CD4-positive, CD25-positive, alpha-beta regulatory T cell (primary cell): Measurements from ENCODE around the gene TMA7. TPM values are rescaled to one million over a fixed set of nuclear protein-coding genes. Genes with fewer than 3 reads are reported as not detected.
A peak's percentile ranks its signal among the peaks of the same experiment; 100 is the strongest.

ENCODE experiments used
- ATAC-seq, 2 donors: fragments of 150-1000 bp; cut with Tn5 transposase; one replicate each; pipeline ENCODE4 v1.10.0; 2021; ENCODE audit warnings: low read depth in 2 of 2, moderate number of reproducible peaks in 2 of 2, moderate library complexity in 1 of 2
- DNase-seq, 3 donors: peaks; one replicate each; pipeline versions ENCODE4 v3.0.0 to v3.0.0-alpha.2; 2012 to 2022; ENCODE audit warnings: mixed read lengths in 1 of 3
- H3K27ac ChIP-seq: one replicate; pipeline ENCODE4 v1.7.0; 2013; ENCODE audit warnings: mild to moderate bottlenecking, low read length; ENCODE audit not compliant: insufficient read depth, poor library complexity, severe bottlenecking
- H3K27me3 ChIP-seq: one replicate; pipeline ENCODE4 v1.7.0; 2013; ENCODE audit warnings: low read length; ENCODE audit not compliant: control insufficient read depth, insufficient read depth
- H3K36me3 ChIP-seq: one replicate; pipeline ENCODE4 v1.7.0; 2013; ENCODE audit warnings: mild to moderate bottlenecking, low read length, moderate library complexity; ENCODE audit not compliant: control insufficient read depth, insufficient read depth
- H3K4me1 ChIP-seq: 2 replicates; pipeline ENCODE4 v1.7.0; 2013; ENCODE audit warnings: mild to moderate bottlenecking, low read length; ENCODE audit not compliant: insufficient read depth, control insufficient read depth, poor library complexity, severe bottlenecking
- H3K4me3 ChIP-seq: one replicate; pipeline ENCODE4 v1.7.0; 2013; ENCODE audit warnings: low read depth, mild to moderate bottlenecking, low read length, moderate library complexity
- H3K9me3 ChIP-seq, 2 experiments: 1 replicate in 1 of 2; 2 replicates in 1 of 2; pipeline ENCODE4 v1.7.0; 2013; ENCODE audit warnings: low read length in 2 of 2, mild to moderate bottlenecking in 1 of 2, moderate library complexity in 1 of 2; ENCODE audit not compliant: control insufficient read depth in 2 of 2
- H3K27ac Mint-ChIP-seq, 3 donors: one replicate each; pipeline ENCODE4 v1.8.0; 2020 to 2022; ENCODE audit warnings: mild to moderate bottlenecking in 3 of 3, mixed read lengths in 3 of 3, moderate library complexity in 2 of 3
- H3K27me3 Mint-ChIP-seq: one replicate; pipeline ENCODE4 v1.8.0; 2022; ENCODE audit warnings: mild to moderate bottlenecking, mixed read lengths
- H3K36me3 Mint-ChIP-seq: one replicate; pipeline ENCODE4 v1.8.0; 2020; ENCODE audit warnings: mixed read lengths
- H3K4me1 Mint-ChIP-seq, 4 donors: one replicate each; pipeline ENCODE4 v1.8.0; 2020 to 2022; ENCODE audit warnings: mixed read lengths in 4 of 4, mild to moderate bottlenecking in 1 of 4
- H3K4me3 Mint-ChIP-seq, 4 donors: one replicate each; pipeline ENCODE4 v1.8.0; 2020 to 2022; ENCODE audit warnings: mild to moderate bottlenecking in 4 of 4, mixed read lengths in 4 of 4, moderate library complexity in 3 of 4
- H3K9me3 Mint-ChIP-seq, 7 donors: one replicate each; pipeline ENCODE4 v1.8.0; 2020 to 2022; ENCODE audit warnings: mixed read lengths in 7 of 7, mild to moderate bottlenecking in 3 of 7, moderate library complexity in 2 of 7
- polyA plus RNA-seq, 4 donors: library from polyadenylated mRNA; unstranded; fragments of 300-500 nt; fragmentation: Illumina TruSeq; gene quantifications; one replicate each; pipeline ENCODE4 v1.2.3, GENCODE V29; 2021
- total RNA-seq: library from RNA; stranded (reverse); gene quantifications from one replicate; pipeline ENCODE4 v1.2.3, GENCODE V29; 2022

The TMA7 gene
- total and polyA plus RNA-seq, 5 donors from 2014 or later, result 248 to 743 (median 676) TPM

- peaks cover 0 to 2% (median 0%) of the 10 kb centered on the region in 7 donors for H3K9me3 Mint-ChIP-seq
- Histone ChIP-seq H3K4me1 (peaks cover 8% of the 10 kb centered on the region), H3K27ac (no peak overlapping the region), H3K4me3 (no peak overlapping the region), H3K36me3 (peaks cover 6% of the 10 kb centered on the region), H3K9me3 (no peaks in the 10 kb centered on the region), H3K27me3 (peaks cover 2% of the 10 kb centered on the region)
- ATAC-seq (no peak), DNase-seq (no peak)
- H3K36me3 Mint-ChIP-seq, result no peaks in the 10 kb centered on the region
- peaks cover 0 to 24% (median 4%) of the 10 kb centered on the region in 4 donors for H3K4me1 Mint-ChIP-seq
- H3K4me3 Mint-ChIP-seq, result peak overlapping the region; percentile 61 to 84 (median 72)
- peaks cover 22% of the 10 kb centered on the region for H3K27me3 Mint-ChIP-seq
- peak overlapping the region in 1 of 3 donors; percentile 52 for H3K27ac Mint-ChIP-seq
Measured at GRCh38 chr3:48427630-48427962, 12.5 kb upstream of the TMA7 start.

- Histone ChIP-seq H3K27me3 (peaks cover 2% of the 10 kb centered on the region), H3K4me3 (no peak overlapping the region), H3K27ac (no peak overlapping the region), H3K9me3 (no peaks in the 10 kb centered on the region), H3K36me3 (peaks cover 8% of the 10 kb centered on the region), H3K4me1 (peaks cover 8% of the 10 kb centered on the region)
- peaks cover 22% of the 10 kb centered on the region for H3K27me3 Mint-ChIP-seq
- no peak for DNase-seq
- H3K9me3 Mint-ChIP-seq, result peaks cover 0 to 2% (median 0%) of the 10 kb centered on the region in 7 donors
- peaks cover 0 to 24% (median 4%) of the 10 kb centered on the region in 4 donors for H3K4me1 Mint-ChIP-seq
- peak overlapping the region; percentile 66 to 84 (median 72) for H3K4me3 Mint-ChIP-seq
- no peaks in the 10 kb centered on the region for H3K36me3 Mint-ChIP-seq
- ATAC-seq, result no peak
- peak overlapping the region in 1 of 3 donors; percentile 52 for H3K27ac Mint-ChIP-seq
Measured at GRCh38 chr3:48428088-48428571, 11.9 kb upstream of the TMA7 start.

- Histone ChIP-seq H3K36me3 (peaks cover 8% of the 10 kb centered on the region), H3K4me3 (no peak overlapping the region), H3K27ac (no peak overlapping the region), H3K9me3 (no peaks in the 10 kb centered on the region), H3K27me3 (peaks cover 2% of the 10 kb centered on the region), H3K4me1 (peaks cover 8% of the 10 kb centered on the region)
- H3K4me1 Mint-ChIP-seq, result peaks cover 0 to 24% (median 4%) of the 10 kb centered on the region in 4 donors
- DNase-seq (no peak), ATAC-seq (peak in 1 of 2 donors; percentile 52)
- H3K4me3 Mint-ChIP-seq, result peak overlapping the region; percentile 66 to 84 (median 72)
- H3K9me3 Mint-ChIP-seq, result peaks cover 0 to 2% (median 0%) of the 10 kb centered on the region in 7 donors
- no peak overlapping the region for H3K27ac Mint-ChIP-seq
- H3K27me3 Mint-ChIP-seq, result peaks cover 22% of the 10 kb centered on the region
- H3K36me3 Mint-ChIP-seq, result no peaks in the 10 kb centered on the region
Measured at GRCh38 chr3:48428572-48429316, 11.3 kb upstream of the TMA7 start.

GRCh38 chr3:48429317-48429959, 10.6 kb upstream of the TMA7 start:
- Mint-ChIP-seq H3K4me1 (peaks cover 0 to 26% (median 4%) of the 10 kb centered on the region in 4 donors), H3K4me3 (peak overlapping the region in 3 of 4 donors; percentile 57 to 87 (median 78)), H3K9me3 (peaks cover 0 to 2% (median 0%) of the 10 kb centered on the region in 7 donors), H3K36me3 (no peaks in the 10 kb centered on the region), H3K27ac (peak overlapping the region in 1 of 3 donors; percentile 59), H3K27me3 (peaks cover 22% of the 10 kb centered on the region)
- DNase-seq (peak; percentile 42 to 69 (median 60)), ATAC-seq (peak; percentile 49 to 54)
- Histone ChIP-seq H3K27me3 (peaks cover 2% of the 10 kb centered on the region), H3K4me1 (peaks cover 8% of the 10 kb centered on the region), H3K9me3 (no peaks in the 10 kb centered on the region), H3K36me3 (peaks cover 8% of the 10 kb centered on the region), H3K4me3 (no peak overlapping the region), H3K27ac (no peak overlapping the region)

GRCh38 chr3:48429960-48430707, 9.9 kb upstream of the TMA7 start, which contains the start of gene PLXNB1:
PLXNB1 (minus strand) TSS chr3:48430086; CDS start chr3:48424611, 5,475 bp downstream.
- Mint-ChIP-seq H3K36me3 (no peaks in the 10 kb centered on the region), H3K4me3 (peak within 1 kb of the TSS; percentile 57 to 91 (median 82)), H3K4me1 (peaks cover 0 to 30% (median 4%) of the 10 kb centered on the region in 4 donors), H3K9me3 (peaks cover 0 to 2% (median 0%) of the 10 kb centered on the region in 7 donors), H3K27me3 (peaks cover 22% of the 10 kb centered on the region), H3K27ac (peak within 1 kb of the TSS in 1 of 3 donors; percentile 66)
- peak in 1 of 2 donors; percentile 18 for ATAC-seq
- Histone ChIP-seq H3K4me1 (peaks cover 8% of the 10 kb centered on the region), H3K27ac (no peak within 1 kb of the TSS), H3K27me3 (peaks cover 2% of the 10 kb centered on the region), H3K9me3 (no peaks in the 10 kb centered on the region), H3K4me3 (no peak within 1 kb of the TSS), H3K36me3 (peaks cover 8% of the 10 kb centered on the region)
- peak in 1 of 3 donors; percentile 27 for DNase-seq

- Histone ChIP-seq H3K9me3 (no peaks in the 10 kb centered on the region), H3K27ac (no peak overlapping the region), H3K36me3 (peaks cover 8% of the 10 kb centered on the region), H3K4me1 (peaks cover 8% of the 10 kb centered on the region), H3K27me3 (peaks cover 2% of the 10 kb centered on the region), H3K4me3 (no peak overlapping the region)
- ATAC-seq (no peak), DNase-seq (no peak)
- Mint-ChIP-seq H3K27me3 (peaks cover 22% of the 10 kb centered on the region), H3K27ac (peak overlapping the region in 1 of 3 donors; percentile 66), H3K9me3 (peaks cover 0 to 2% (median 0%) of the 10 kb centered on the region in 7 donors), H3K36me3 (no peaks in the 10 kb centered on the region), H3K4me3 (peak overlapping the region; percentile 57 to 91 (median 82)), H3K4me1 (peaks cover 0 to 32% (median 4%) of the 10 kb centered on the region in 4 donors)
Measured at GRCh38 chr3:48430708-48431101, 9.4 kb upstream of the TMA7 start.
